ENCODE measurements around the gene KRTAP5-8.
"Not testable (repeated sequence)": the region's sequence is repeated elsewhere in the genome, so short reads cannot be mapped to it uniquely, and the experiment has no call there.

Gene KRTAP5-8, protein sequence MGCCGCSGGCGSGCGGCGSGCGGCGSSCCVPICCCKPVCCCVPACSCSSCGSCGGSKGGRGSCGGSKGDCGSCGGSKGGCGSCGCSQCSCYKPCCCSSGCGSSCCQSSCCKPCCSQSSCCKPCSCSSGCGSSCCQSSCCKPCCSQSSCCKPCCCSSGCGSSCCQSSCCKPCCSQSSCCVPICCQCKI

GRCh38 chr11:71537977-71538665 is at the start of gene KRTAP5-8:
KRTAP5-8 (plus strand) TSS chr11:71538025; CDS start chr11:71538056, 31 bp downstream.
- not testable (repeated sequence) for DNase-seq (ENCODE audit: low read depth)

- no peak for DNase-seq (ENCODE audit: low read depth)
These were observed 49.0 kb upstream of the KRTAP5-8 start for GRCh38 chr11:71488681-71489270.

GRCh38 chr11:71489311-71490043 is 48.3 kb upstream of the KRTAP5-8 start:
- no peak for DNase-seq (ENCODE audit: low read depth)

- DNase-seq (ENCODE audit: low read depth), result no peak
These were observed 47.6 kb upstream of the KRTAP5-8 start for GRCh38 chr11:71490044-71490730.

DNA sequence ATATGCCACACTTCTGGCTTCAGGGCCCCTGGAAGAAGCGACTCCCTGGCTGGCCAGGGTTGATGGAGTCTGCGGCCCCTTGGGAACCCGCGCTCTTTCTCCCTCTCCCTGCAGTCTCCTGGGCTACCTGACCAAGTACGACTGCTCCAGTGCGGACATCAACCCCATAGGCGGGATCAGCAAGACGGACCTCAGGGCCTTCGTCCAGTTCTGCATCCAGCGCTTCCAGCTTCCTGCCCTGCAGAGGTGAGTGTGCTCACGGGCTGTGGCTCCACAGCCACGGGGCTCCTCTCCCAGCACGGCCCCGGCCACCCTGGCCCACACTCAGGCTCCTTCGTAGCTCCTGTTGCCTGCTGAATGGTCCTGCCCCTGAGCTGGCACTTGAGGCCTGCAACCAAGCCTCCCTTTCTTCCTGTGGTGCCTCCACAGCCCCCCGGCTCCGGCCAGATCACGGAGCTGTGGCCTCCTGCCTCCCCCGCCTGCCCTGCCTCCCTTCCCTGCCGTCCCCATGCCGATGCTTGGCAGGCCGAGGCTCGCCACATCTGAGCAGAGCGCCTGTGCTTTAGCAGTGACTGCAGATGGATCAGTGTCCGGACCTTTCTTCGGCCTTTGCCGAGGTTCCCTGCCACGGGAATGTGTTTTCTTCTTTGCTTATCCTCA is 47.0 kb upstream of the KRTAP5-8 start:
- no peak for DNase-seq (ENCODE audit: low read depth)

- no peak for DNase-seq (ENCODE audit: low read depth)
These were observed 46.3 kb upstream of the KRTAP5-8 start for GRCh38 chr11:71491531-71491930.

- DNase-seq (ENCODE audit: low read depth), result no peak
These were observed 45.9 kb upstream of the KRTAP5-8 start for GRCh38 chr11:71491940-71492339.

DNA sequence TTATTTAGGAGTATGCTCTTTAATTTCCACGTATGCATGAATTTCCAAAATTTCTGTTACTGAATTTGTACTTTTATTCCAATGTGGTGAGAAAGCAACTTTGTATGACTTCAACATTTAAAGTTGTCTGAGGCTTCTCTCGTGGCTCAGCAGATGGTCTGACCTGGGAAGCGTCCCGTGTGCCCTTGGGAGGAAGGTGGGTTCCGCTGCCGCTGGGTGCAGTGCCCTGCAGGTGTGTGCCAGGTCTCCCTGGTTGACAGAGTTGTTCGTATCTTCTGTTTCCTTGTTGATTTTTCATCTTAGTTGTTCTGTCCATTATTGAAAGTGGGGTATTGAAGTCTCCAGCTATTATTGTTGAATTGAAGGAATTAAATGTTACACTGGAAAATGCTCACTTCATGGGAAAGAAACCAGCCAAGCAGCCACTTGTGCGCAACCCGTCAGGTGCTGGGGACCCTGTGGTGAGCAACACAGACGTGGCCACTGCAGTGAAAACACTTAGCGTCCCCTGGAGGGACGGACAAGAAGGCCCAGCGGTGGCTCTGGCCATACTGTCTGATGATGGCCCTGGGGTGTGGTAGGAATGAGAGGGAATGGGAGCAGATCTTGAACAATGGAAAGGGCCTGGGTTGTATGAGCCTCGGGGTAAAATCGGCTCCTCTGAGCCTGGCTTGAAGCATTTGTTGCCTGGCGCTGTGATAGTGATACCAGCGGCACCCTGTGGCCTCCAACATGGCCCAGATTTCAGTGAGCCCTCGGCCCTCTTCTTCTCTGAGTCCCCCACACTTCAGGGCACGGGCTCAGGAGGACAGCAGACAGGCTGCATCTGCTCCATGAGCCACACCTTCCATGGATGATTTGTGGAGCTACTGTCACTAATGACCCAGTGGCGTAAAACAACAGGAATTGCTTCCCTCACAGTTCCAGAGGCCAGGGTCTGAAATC is 42.3 kb upstream of the KRTAP5-8 start:
- no peak for DNase-seq (ENCODE audit: low read depth)

- DNase-seq (ENCODE audit: low read depth), result no peak
These were observed 41.4 kb upstream of the KRTAP5-8 start for GRCh38 chr11:71496421-71496820.

- no peak for DNase-seq (ENCODE audit: low read depth)
These were observed 39.7 kb upstream of the KRTAP5-8 start for GRCh38 chr11:71498091-71498490.

DNA sequence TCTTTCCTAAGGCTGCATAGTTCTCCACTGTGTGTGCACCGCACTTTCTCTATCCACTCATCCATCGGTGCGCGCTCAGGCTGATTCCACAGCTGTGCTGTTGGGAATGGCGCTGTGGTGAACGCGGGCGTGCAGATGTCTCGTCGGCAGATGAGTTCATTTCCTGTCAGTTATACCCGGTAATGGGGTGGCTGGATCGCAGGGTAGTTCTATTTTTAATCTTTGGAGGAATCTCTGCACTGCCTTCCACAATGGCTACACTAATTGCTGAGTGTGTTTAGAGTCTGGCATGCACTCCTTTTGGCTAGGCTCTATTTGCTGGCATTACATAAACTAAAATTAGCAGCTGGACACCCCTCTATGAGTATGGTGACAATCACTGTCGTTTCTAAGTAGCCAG is 38.7 kb upstream of the KRTAP5-8 start:
- no peak for DNase-seq (ENCODE audit: low read depth)

DNA sequence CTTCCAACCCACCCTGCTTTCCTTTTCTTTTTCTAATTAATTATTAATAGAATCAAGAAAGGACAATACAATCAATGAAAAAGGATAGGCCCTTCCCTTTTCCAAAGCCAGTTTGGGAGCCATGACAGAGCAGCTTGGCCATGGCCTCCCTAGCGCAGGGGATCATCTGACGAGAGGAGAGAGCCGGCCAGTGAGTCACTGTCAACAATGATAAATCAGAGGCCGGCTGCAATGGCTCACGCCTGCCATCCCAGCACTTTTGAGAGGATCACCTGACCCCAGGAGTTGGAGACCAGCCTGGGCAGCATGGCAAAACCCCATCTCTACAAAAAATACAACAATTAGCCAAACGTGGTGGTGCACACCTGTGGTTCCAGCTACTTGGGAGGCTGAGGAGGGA is 38.3 kb upstream of the KRTAP5-8 start:
- DNase-seq (ENCODE audit: low read depth), result no peak

DNA sequence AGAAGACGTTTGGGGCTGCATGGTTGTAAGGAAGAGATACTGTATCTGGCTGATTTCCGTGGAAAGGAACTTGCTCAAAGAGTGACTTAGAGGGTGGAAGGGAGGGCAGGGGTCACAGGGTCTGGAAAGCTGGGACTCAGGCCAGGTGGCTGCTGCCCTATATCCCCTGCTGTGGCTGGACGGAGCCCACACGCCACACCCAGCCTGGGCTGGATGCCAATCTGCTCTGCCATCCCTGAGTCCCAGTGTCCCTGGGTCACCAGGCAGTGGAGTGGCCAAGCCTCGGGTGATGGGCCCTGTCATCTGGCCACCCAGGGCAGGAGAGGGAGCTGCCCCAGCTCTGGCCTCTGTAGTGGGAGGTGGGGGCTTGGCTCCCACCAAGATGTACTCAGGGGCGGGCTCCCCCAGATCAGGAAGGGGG is 37.2 kb upstream of the KRTAP5-8 start:
- DNase-seq (ENCODE audit: low read depth), result no peak

- DNase-seq (ENCODE audit: low read depth), result no peak
These were observed 36.5 kb upstream of the KRTAP5-8 start for GRCh38 chr11:71501071-71501985.

DNA sequence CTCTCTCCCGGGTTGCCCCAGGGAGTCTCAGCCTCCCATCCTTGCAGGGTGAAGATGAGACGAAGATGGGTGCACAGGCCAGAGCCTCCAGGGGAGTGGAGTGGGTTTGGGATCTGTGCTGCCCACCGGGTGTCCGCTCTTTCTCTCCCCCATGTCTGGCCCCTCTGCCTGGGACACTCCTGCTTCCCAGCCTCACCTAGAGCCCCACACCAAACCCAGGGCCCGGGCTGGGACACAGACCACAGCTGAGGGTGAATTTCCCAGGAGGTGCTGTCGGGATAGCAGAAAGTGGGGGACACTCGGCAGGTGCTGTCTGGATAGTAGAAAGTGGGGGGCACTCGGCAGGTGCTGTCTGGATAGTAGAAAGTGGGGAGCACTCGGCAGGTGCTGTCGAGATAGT is 35.8 kb upstream of the KRTAP5-8 start:
- no peak for DNase-seq (ENCODE audit: low read depth)

DNA sequence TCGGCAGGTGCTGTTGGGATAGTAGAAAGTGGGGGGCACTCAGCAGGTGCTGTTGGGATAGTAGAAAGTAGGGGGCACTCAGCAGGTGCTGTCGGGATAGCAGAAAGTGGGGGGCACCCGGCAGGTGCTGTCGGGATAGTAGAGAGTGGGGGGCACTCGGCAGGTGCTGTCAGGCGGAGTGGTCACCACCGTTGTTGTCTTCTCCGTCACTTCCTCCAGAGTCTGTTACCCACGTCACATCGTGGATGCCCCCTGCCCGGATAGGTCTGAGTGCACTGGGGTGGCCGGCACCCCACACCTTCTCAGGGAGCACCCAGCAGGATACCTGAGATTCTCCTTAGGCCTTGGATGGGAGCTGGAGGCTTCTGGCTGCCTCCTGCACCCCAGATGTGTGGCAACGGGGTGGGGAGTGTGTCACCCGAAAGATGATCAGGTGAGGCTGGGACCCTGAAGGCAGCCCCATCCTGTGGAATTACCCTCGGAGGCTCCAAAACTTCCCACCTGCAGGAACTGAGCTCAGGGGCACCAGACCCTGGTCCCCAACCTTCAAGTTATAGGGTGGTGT is 34.9 kb upstream of the KRTAP5-8 start:
- no peak for DNase-seq (ENCODE audit: low read depth)

- no peak for DNase-seq (ENCODE audit: low read depth)
These were observed 33.3 kb upstream of the KRTAP5-8 start for GRCh38 chr11:71504531-71504930.

GRCh38 chr11:71505001-71505400 is 32.8 kb upstream of the KRTAP5-8 start:
- DNase-seq (ENCODE audit: low read depth), result no peak

GRCh38 chr11:71505781-71506180 is 32.0 kb upstream of the KRTAP5-8 start:
- no peak for DNase-seq (ENCODE audit: low read depth)
